Measurements from ENCODE around the gene IFRD2. TPM values are rescaled to one million over a fixed set of nuclear protein-coding genes. Genes with fewer than 3 reads are reported as not detected.

Gene IFRD2
- total RNA-seq, 1 donor from 2014 or later = 177 TPM

- Histone ChIP-seq H3K27me3 (ENCODE audit: control insufficient read depth, insufficient read depth, low read length) (no peaks in the 10 kb centered on the region), H3K4me3 (ENCODE audit: low read depth, low read length) (no peak overlapping the region), H3K36me3 (ENCODE audit: control insufficient read depth, insufficient read depth, low read length) (peaks cover 15% of the 10 kb centered on the region)
- no peak for TF ChIP-seq CTCF (IDR thresholded peaks at IDR 0.05; ENCODE audit: insufficient read depth, low read length, severe bottlenecking)
- DNase-seq (ENCODE audit: low read depth) (no peak), FAIRE-seq (no peak)
Observed at GRCh38 chr3:50325497-50326181, 33.4 kb upstream of the IFRD2 start.

- Histone ChIP-seq H3K27me3 (ENCODE audit: control insufficient read depth, insufficient read depth, low read length) (no peaks in the 10 kb centered on the region), H3K4me3 (ENCODE audit: low read depth, low read length) (no peak overlapping the region), H3K36me3 (ENCODE audit: control insufficient read depth, insufficient read depth, low read length) (peaks cover 10% of the 10 kb centered on the region)
- DNase-seq (ENCODE audit: low read depth) = no peak
- FAIRE-seq = no peak
- TF ChIP-seq CTCF (IDR thresholded peaks at IDR 0.05; ENCODE audit: insufficient read depth, low read length, severe bottlenecking) = no peak
Observed at GRCh38 chr3:50325113-50325480, 32.9 kb upstream of the IFRD2 start.

DNA sequence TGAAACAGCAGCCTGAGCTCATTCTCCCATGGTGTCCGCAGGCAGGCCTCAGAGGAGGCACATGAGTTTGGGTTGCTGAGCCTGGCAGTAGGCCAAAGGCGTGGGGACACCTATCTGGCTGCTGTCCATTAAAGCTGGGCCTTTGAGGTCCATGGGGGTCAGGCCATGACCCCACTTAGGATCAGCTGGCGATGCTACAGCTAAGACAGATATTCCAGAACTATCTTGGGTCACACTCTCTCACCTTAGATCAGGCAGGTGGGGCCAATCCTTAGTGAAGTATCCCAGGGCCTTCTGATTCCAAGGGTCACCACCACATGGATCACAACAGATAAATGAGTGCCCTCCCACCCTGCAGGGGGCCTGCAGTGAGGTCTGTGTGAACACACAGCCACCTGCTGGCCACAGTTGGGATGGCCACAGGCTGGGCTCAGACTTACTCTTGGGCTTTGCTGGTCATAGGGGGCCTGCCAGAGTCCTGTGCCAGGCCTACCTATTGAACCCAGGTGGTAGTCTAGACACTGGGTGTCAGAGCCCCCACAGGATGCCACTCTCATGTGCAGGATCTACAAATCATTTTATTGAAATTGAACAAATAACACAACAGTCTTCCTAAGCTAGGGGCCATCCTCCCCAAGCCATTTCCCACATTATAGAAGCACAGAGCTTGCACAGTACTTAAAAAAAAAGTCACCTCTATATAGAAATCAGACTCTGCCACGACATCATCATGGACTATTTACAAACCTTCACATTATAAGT is 32.3 kb upstream of the IFRD2 start:
- Histone ChIP-seq H3K36me3 (ENCODE audit: control insufficient read depth, insufficient read depth, low read length) (peaks cover 12% of the 10 kb centered on the region), H3K27me3 (ENCODE audit: control insufficient read depth, insufficient read depth, low read length) (no peaks in the 10 kb centered on the region), H3K4me3 (ENCODE audit: low read depth, low read length) (no peak overlapping the region)
- peak; percentile 49 for DNase-seq (ENCODE audit: low read depth)
- FAIRE-seq = no peak
- peak; percentile 87 for TF ChIP-seq CTCF (IDR thresholded peaks at IDR 0.05; ENCODE audit: insufficient read depth, low read length, severe bottlenecking)

DNA sequence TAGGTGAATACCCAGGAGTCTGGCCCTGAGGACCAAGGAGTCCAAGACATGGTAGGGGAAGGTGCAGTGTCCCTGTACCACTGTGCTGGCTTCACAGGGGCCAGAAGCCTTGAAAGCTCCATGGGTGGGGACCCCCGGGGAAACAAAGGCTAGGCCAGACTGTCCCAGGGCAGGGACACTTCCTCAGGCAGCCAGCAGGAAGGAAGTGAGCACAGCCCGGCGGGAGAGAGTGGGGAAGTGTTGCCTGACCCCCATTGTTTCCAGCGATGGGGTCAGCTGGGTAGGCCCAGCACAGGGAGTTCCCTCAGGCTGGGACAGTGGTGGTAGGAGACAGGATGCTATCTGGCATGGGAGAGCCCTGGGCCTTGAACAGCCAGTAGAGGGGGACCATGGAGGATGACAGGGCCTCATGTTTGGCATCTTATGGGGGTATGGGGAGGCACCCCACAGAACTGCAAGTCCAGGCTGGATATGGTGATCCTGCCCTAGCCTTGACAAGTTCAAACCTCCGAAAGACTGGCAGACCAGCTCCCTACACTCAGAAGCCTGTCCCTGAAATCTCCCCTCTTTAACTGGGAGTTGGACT is 31.5 kb upstream of the IFRD2 start:
- TF ChIP-seq CTCF (IDR thresholded peaks at IDR 0.05; ENCODE audit: insufficient read depth, low read length, severe bottlenecking) = no peak
- DNase-seq (ENCODE audit: low read depth) (no peak), FAIRE-seq (no peak)
- Histone ChIP-seq H3K27me3 (ENCODE audit: control insufficient read depth, insufficient read depth, low read length) (no peaks in the 10 kb centered on the region), H3K36me3 (ENCODE audit: control insufficient read depth, insufficient read depth, low read length) (peaks cover 18% of the 10 kb centered on the region), H3K4me3 (ENCODE audit: low read depth, low read length) (no peak overlapping the region)

GRCh38 chr3:50323092-50323600 is 30.9 kb upstream of the IFRD2 start:
- H3K27me3 ChIP-seq (ENCODE audit: control insufficient read depth, insufficient read depth, low read length) = no peaks in the 10 kb centered on the region
- H3K4me3 ChIP-seq (ENCODE audit: low read depth, low read length) = no peak overlapping the region
- H3K36me3 ChIP-seq (ENCODE audit: control insufficient read depth, insufficient read depth, low read length) = peaks cover 22% of the 10 kb centered on the region
- DNase-seq (ENCODE audit: low read depth) (no peak), FAIRE-seq (no peak)
- TF ChIP-seq CTCF (IDR thresholded peaks at IDR 0.05; ENCODE audit: insufficient read depth, low read length, severe bottlenecking) = no peak
